Stimulated activated CD4-positive, alpha-beta T cell treated with anti-CD3 and anti-CD28 coated beads, Interleukin-15, amount 100 ng/mL, for 24 hours (primary cell): ENCODE measurements around the gene PPP3CA.
A peak's percentile ranks its signal among the peaks of the same experiment; 100 is the strongest.

Source experiments
- DNase-seq: peaks from one replicate; pipeline ENCODE4 v3.0.0-alpha.2; 2020

The PPP3CA gene

GRCh38 chr4:101286663-101287062 lies 60.7 kb downstream of the PPP3CA start:
- no peak for DNase-seq

- DNase-seq, result no peak
Measured at GRCh38 chr4:101285985-101286384, 61.3 kb downstream of the PPP3CA start.

- no peak for DNase-seq
Measured at GRCh38 chr4:101284546-101284945, 62.8 kb downstream of the PPP3CA start.

GRCh38 chr4:101283434-101283833 lies 63.9 kb downstream of the PPP3CA start:
- DNase-seq, result no peak

- DNase-seq, result peak; percentile 55
Measured at GRCh38 chr4:101282076-101282844, 65.1 kb downstream of the PPP3CA start.

- DNase-seq, result no peak
Measured at GRCh38 chr4:101280866-101281600, 66.3 kb downstream of the PPP3CA start.

GRCh38 chr4:101279377-101279871 lies 67.9 kb downstream of the PPP3CA start:
- no peak for DNase-seq

GRCh38 chr4:101277671-101278070 lies 69.7 kb downstream of the PPP3CA start:
- no peak for DNase-seq

GRCh38 chr4:101276661-101277060 lies 70.7 kb downstream of the PPP3CA start:
- DNase-seq, result no peak

GRCh38 chr4:101274888-101275752 lies 72.2 kb downstream of the PPP3CA start:
- DNase-seq, result no peak

- no peak for DNase-seq
Measured at GRCh38 chr4:101271516-101271915, 75.8 kb downstream of the PPP3CA start.

- DNase-seq, result no peak
Measured at GRCh38 chr4:101269682-101270081, 77.6 kb downstream of the PPP3CA start.

- no peak for DNase-seq
Measured at GRCh38 chr4:101265816-101266172, 81.5 kb downstream of the PPP3CA start.

- DNase-seq, result no peak
Measured at GRCh38 chr4:101264993-101265815, 82.1 kb downstream of the PPP3CA start.

GRCh38 chr4:101264512-101264911 lies 82.8 kb downstream of the PPP3CA start:
- no peak for DNase-seq

GRCh38 chr4:101262683-101263082 lies 84.6 kb downstream of the PPP3CA start:
- DNase-seq, result no peak

GRCh38 chr4:101259876-101260275 lies 87.5 kb downstream of the PPP3CA start:
- DNase-seq, result no peak

GRCh38 chr4:101258883-101259282 lies 88.4 kb downstream of the PPP3CA start:
- no peak for DNase-seq

GRCh38 chr4:101256222-101256621 lies 91.1 kb downstream of the PPP3CA start:
- DNase-seq, result no peak

GRCh38 chr4:101254776-101255175 lies 92.5 kb downstream of the PPP3CA start:
- DNase-seq, result no peak

GRCh38 chr4:101253121-101253520 lies 94.2 kb downstream of the PPP3CA start:
- no peak for DNase-seq

GRCh38 chr4:101252721-101253120 lies 94.6 kb downstream of the PPP3CA start:
- DNase-seq, result no peak
